Measurements from ENCODE around the gene SDK1. TPM values are rescaled to one million over a fixed set of nuclear protein-coding genes. Genes with fewer than 3 reads are reported as not detected.

SDK1 gene
- total RNA-seq, 2 donors from 2014 or later: 3.1 to 3.6 TPM

DNA sequence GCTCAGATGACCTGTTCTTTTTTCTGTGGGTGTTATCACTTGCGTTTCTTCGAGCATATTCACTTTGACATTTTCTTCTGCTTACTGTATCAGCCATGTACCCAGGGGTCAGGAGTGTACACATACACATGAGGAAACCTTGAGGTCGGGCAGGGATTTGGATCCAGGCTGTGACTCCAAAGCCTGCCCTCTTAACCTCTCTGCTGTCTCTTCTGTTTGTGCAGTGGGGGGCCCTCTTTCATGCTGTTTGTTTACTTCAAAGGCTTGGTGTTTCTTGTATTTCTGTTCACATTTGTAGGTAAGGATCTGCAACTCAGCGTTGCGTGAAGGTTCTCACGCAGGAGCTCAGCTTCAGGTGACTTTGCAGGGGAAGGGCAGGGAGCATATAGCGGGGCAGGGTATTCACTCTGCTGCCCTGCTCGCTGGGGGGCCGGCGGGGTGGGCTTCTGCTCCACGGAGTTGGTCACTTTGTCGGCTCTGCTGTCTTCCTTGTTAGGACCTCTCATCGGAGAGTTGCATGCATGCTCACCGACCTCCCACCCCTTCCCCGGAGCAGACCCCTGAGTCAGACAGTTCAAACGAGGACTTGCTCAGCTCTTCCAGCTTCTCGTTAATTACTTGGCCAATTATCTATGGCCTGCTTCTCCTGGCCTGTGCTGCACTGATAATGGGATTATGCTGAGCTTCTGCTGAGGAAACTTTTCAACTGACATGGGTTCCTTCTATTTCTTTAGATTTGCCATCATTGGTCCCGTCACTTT, 77.5 kb downstream of the SDK1 start:
- no peaks in the 10 kb centered on the region for H3K27me3 ChIP-seq
- H3K4me3 ChIP-seq: no peak overlapping the region
- H3K4me1 ChIP-seq: no peaks in the 10 kb centered on the region
- no peak for TF ChIP-seq CTCF (IDR thresholded peaks at IDR 0.05)
- H3K36me3 ChIP-seq: no peaks in the 10 kb centered on the region
- H3K27ac ChIP-seq: no peak overlapping the region
- no peaks in the 10 kb centered on the region for H3K9me3 ChIP-seq
- no peak for DNase-seq (ENCODE audit: low spot score)

DNA sequence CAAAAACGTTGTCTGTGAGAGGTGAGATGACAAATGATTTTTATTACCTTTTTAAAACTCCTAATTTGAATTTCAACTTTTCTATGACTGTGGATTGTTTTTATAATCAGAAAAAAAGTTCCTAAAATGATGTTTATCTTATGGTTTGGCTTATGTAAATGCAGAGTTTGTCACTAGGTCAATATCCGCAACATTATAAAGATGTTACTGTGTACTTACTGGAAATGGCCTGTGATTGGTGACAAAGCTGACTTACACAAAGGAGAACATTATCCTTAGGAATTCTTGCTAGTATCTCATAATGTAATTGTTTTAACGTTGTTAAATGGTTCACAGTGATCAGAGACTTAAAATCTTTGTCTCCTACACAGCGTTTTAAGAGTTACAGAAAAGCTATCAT, 79.0 kb downstream of the SDK1 start:
- H3K4me3 ChIP-seq: no peak overlapping the region
- no peaks in the 10 kb centered on the region for H3K36me3 ChIP-seq
- no peaks in the 10 kb centered on the region for H3K4me1 ChIP-seq
- TF ChIP-seq CTCF (IDR thresholded peaks at IDR 0.05): no peak
- no peaks in the 10 kb centered on the region for H3K27me3 ChIP-seq
- H3K9me3 ChIP-seq: no peaks in the 10 kb centered on the region
- H3K27ac ChIP-seq: no peak overlapping the region
- DNase-seq (ENCODE audit: low spot score): no peak

- Histone ChIP-seq H3K4me1 (no peaks in the 10 kb centered on the region), H3K4me3 (no peak overlapping the region), H3K27ac (no peak overlapping the region), H3K9me3 (no peaks in the 10 kb centered on the region), H3K27me3 (no peaks in the 10 kb centered on the region), H3K36me3 (no peaks in the 10 kb centered on the region)
- no peak for DNase-seq (ENCODE audit: low spot score)
- TF ChIP-seq CTCF (IDR thresholded peaks at IDR 0.05): no peak
These were observed 80.0 kb downstream of the SDK1 start for GRCh38 chr7:3380886-3381685.

DNA sequence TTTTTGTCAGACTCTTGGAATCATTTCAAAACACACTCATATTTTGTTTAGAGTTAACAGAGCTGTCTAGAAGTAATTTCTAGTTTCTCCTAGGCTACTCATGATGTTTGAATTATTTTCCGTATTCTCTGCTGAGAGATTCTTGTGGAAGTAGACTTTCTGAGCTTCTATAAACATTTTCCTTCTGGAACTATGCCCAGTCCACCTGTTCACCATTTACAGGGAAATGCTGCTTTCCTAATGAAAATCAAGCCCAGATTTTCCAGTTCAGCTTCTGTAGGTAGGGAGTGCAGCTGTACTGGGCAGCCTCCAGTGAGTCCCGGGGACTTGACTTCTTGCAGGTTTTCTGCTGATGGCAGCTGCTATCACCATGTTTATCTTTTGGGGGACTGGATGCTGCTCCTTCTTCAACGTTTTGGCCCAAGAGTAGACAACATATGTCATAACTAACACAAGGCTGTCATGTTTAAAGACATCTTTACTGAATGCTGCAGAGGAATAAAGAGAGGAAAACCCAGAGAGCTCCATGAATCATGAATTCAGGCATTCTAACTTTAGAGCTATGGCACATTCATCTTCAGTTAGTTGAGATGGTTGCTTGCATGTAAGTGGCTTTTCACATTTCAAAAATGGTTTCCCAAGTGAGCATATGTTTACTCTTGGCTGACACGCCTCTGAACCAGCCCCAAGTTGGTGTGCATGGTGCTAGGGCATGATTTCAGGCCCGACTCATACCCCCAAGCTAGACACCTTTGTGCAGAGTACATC, 85.6 kb downstream of the SDK1 start:
- Histone ChIP-seq H3K36me3 (no peaks in the 10 kb centered on the region), H3K9me3 (no peaks in the 10 kb centered on the region), H3K4me1 (no peaks in the 10 kb centered on the region), H3K27me3 (no peaks in the 10 kb centered on the region), H3K4me3 (no peak overlapping the region), H3K27ac (no peak overlapping the region)
- DNase-seq (ENCODE audit: low spot score): no peak
- TF ChIP-seq CTCF (IDR thresholded peaks at IDR 0.05): no peak

GRCh38 chr7:3393862-3394261, 92.8 kb downstream of the SDK1 start:
- DNase-seq (ENCODE audit: low spot score): no peak
- H3K4me1 ChIP-seq: no peaks in the 10 kb centered on the region
- no peak overlapping the region for H3K4me3 ChIP-seq
- H3K27ac ChIP-seq: no peak overlapping the region
- no peaks in the 10 kb centered on the region for H3K27me3 ChIP-seq
- H3K36me3 ChIP-seq: no peaks in the 10 kb centered on the region
- no peak for TF ChIP-seq CTCF (IDR thresholded peaks at IDR 0.05)
- H3K9me3 ChIP-seq: peaks cover 0 to 25% of the 10 kb centered on the region in 2 donors

All from right atrium auricular region (tissue), 2 donors.